Measurements from ENCODE around the gene ARHGAP10.

The ARHGAP10 gene

DNA sequence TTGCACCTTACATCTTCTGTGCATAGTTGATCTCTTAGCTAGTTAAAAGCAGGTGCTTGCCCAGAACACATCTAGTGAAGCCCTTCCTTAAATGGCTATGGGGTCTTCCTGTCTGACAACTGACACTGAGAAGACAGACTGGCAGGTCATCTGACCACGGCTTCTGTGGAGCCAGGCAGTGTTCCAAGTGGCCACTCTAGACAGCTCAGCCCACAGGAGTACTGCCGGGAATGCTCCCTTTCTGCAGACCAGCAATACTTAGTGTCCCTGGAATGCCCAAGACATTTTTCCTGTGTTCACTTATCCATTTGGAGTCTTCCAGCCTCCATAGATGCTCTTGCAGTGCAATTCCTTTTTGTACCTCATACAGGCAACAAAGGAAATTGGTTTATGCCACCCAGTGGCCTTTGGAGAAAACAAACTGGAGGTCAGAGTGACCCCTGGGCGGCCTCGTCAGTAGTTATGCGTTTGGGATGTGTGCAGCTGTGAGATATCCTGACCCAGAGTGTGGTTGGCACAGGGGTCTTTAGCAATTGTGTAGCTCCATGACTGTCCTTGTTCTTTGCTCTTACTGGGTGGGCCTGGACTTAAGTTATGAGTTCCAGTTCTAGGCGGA, 335.5 kb downstream of the ARHGAP10 start:
- TF ChIP-seq, protein P1, sequence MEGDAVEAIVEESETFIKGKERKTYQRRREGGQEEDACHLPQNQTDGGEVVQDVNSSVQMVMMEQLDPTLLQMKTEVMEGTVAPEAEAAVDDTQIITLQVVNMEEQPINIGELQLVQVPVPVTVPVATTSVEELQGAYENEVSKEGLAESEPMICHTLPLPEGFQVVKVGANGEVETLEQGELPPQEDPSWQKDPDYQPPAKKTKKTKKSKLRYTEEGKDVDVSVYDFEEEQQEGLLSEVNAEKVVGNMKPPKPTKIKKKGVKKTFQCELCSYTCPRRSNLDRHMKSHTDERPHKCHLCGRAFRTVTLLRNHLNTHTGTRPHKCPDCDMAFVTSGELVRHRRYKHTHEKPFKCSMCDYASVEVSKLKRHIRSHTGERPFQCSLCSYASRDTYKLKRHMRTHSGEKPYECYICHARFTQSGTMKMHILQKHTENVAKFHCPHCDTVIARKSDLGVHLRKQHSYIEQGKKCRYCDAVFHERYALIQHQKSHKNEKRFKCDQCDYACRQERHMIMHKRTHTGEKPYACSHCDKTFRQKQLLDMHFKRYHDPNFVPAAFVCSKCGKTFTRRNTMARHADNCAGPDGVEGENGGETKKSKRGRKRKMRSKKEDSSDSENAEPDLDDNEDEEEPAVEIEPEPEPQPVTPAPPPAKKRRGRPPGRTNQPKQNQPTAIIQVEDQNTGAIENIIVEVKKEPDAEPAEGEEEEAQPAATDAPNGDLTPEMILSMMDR (IDR thresholded peaks at IDR 0.05; ENCODE audit: borderline replicate concordance, insufficient read depth, low read depth, low read length), result no peak
- no peak overlapping the region for H3K4me3 ChIP-seq (ENCODE audit: low read depth, low read length)

DNA sequence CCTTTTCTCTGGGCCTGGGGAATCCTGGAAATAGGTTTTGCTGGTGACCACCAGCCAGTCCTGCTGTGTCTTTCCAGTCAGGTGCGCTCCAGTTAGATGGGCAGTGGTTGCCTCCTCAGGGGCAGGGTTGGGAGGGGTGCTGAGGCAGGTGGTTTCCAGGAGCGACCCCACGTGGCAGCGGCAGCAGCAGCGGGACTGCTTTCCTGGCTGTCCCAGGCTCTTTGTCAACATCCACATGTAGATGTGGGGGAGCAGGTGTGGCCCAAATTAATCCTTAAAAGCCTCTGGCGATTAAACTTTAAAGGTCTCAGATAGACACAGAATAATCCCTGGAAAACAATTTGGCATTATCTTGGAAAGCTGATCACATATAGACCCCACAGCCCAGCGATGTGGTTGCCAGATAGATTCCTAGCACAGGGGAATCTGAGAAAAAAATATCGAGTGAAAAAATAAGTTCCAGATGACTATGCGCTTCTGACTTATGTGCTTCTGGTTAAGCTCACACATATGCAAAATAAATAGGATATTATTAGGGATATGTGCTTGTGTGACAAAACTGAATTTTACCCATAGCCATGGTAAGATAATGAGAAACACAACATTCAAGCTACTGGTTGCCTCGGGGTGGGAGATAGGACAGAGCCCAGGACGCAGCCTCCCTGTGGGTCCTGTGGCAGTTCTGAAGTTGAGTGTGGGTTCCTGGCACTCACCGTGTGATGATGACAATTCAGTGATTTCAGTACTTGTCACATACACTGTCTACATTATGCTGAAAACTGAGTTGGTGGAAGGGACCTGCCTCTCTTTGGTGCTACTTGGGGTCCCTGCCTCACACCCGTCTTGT, 336.4 kb downstream of the ARHGAP10 start:
- TF ChIP-seq, protein P1 (IDR thresholded peaks at IDR 0.05; ENCODE audit: borderline replicate concordance, insufficient read depth, low read depth, low read length), result no peak
- H3K4me3 ChIP-seq (ENCODE audit: low read depth, low read length), result no peak overlapping the region

DNA sequence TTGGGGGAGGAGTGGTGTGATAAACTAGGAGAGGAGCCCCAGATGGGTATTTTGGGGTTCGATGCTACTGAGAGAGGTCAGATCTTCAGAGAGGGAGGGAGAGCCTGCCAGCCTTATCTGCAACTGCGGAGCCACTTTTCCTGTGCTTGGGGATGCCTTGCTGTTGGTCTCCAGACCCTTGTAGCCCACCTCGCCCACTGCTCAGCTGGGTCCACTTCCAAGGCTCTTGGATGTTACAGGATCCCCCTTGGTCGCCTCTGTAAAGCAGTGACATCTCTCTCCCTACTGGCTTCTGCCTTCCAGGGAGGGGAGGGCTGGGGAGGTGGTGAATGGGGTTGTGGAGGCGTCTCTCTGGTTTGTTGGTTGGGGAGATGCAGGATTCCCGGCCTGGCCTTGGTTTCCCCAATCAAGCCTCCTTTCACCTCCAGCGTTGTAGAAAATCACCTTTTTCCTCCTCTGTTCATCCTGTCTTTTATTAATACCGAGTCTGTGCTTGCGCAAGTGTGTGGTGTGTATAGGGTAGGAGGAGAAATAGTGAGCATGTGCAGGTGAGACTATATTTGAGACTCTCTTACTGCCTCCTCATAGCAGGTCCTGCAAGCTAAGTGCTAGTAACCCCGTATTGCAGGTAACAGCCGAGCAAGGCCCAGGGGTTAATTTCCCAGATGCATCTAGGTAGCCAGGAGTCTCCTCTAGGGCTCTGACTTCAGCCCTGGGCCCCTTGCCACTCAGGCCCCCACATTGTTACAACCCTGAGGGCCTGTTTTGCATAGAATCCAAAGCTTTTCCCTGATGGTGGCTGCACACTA, 337.4 kb downstream of the ARHGAP10 start:
- no peak overlapping the region for H3K4me3 ChIP-seq (ENCODE audit: low read depth, low read length)
- TF ChIP-seq, protein P1 (IDR thresholded peaks at IDR 0.05; ENCODE audit: borderline replicate concordance, insufficient read depth, low read depth, low read length), result no peak

DNA sequence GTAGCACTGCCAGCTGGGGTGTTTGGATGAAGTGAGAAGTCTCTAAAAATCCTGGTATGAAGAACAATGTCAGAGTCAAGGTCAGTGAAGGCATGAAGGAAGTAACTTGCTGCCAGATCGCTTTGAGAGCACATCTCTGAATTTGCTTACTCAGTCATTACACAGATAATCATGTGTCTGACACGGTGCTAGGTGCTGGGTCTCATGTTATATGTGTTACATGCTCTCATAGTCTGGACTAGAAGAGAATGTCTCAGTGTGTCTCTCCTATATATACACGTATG, 337.9 kb downstream of the ARHGAP10 start:
- H3K4me3 ChIP-seq (ENCODE audit: low read depth, low read length), result no peak overlapping the region
- TF ChIP-seq, protein P1 (IDR thresholded peaks at IDR 0.05; ENCODE audit: borderline replicate concordance, insufficient read depth, low read depth, low read length), result no peak

DNA sequence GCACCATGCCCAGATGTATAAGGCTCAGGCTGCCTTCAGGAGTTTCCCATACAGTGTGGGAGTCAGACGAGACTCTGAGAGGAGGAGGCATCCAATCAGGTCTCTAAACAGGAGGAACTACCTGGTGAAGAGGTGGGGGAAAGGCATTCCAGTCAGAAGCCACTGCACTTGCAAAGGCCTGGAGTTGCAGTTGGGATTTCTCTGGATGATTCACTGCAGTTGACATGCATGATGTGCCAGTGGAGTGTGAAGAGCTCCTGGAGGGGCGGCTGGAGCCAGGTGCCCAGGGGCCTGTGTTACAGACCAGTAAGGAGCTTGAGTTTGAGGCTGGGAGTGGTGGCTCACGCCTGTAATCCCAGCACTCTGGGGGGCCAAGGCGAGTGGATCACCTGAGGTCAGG, 339.1 kb downstream of the ARHGAP10 start:
- TF ChIP-seq, protein P1 (IDR thresholded peaks at IDR 0.05; ENCODE audit: borderline replicate concordance, insufficient read depth, low read depth, low read length), result no peak

DNA sequence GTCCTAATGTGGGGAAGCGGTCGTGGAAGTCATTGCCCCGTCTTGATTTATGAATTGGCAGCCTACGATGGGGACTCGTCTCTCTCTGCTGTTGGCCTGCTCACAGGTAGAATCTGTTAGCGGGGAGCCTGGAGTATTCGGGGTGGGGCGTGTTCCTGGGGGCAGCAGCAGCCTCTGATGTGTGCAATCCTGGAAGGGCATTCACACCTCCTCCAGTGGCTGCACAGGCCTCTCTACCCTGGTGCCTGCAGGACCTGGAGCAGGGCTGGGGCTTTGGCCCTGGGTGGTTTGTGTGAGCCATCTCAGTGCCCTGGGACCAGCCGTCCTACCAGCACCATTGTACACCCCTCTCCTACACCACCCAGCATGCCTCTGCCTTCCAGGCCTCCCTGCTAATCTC, 340.9 kb downstream of the ARHGAP10 start:
- TF ChIP-seq, protein P1 (IDR thresholded peaks at IDR 0.05; ENCODE audit: borderline replicate concordance, insufficient read depth, low read depth, low read length), result no peak
- H3K4me3 ChIP-seq (ENCODE audit: low read depth, low read length), result no peak overlapping the region

More for the DNA sequence above, 339.1 kb downstream of the ARHGAP10 start:
- no peak overlapping the region for H3K4me3 ChIP-seq (ENCODE audit: low read depth, low read length)

Measured in GM12875 (cell line).